Endothelial cell (in vitro differentiated cells): Measurements from ENCODE around the gene DAP. TPM values are rescaled to one million over a fixed set of nuclear protein-coding genes. Genes with fewer than 3 reads are reported as not detected.

Experiments
- DNase-seq: peaks from one replicate; pipeline ENCODE4 v3.0.0; 2021; ENCODE audit warnings: low spot score
- H3K27ac Mint-ChIP-seq: one replicate; pipeline ENCODE4 v1.8.0; 2021; ENCODE audit warnings: mixed read lengths, inconsistent platforms; ENCODE audit not compliant: unreplicated experiment
- H3K27me3 Mint-ChIP-seq: one replicate; pipeline ENCODE4 v1.8.0; 2021; ENCODE audit warnings: mild to moderate bottlenecking, moderate library complexity, mixed read lengths, inconsistent platforms; ENCODE audit not compliant: unreplicated experiment
- H3K36me3 Mint-ChIP-seq: one replicate; pipeline ENCODE4 v1.8.0; 2021; ENCODE audit warnings: mild to moderate bottlenecking, low read depth, mixed read lengths, inconsistent platforms; ENCODE audit not compliant: unreplicated experiment
- H3K4me1 Mint-ChIP-seq: one replicate; pipeline ENCODE4 v1.8.0; 2021; ENCODE audit warnings: mild to moderate bottlenecking, mixed read lengths, inconsistent platforms; ENCODE audit not compliant: unreplicated experiment
- H3K4me3 Mint-ChIP-seq: one replicate; pipeline ENCODE4 v1.8.0; 2021; ENCODE audit warnings: mild to moderate bottlenecking, mixed read lengths, inconsistent platforms; ENCODE audit not compliant: unreplicated experiment
- H3K9me3 Mint-ChIP-seq: one replicate; pipeline ENCODE4 v1.8.0; 2021; ENCODE audit warnings: mixed read lengths, inconsistent platforms; ENCODE audit not compliant: unreplicated experiment
- total RNA-seq: library from RNA; stranded (reverse); fragmentation: NEBNext Ultra II Directional; extraction: Animal tissue kit (Norgen Biotek cat#: 25700); gene quantifications from one replicate; pipeline ENCODE4 v1.2.1, GENCODE V29; 2021; ENCODE audit not compliant: unreplicated experiment
- TF ChIP-seq, protein P1 (sequence below): fragments of 200-600 bp; sonication (generic); IDR thresholded peaks from one replicate; pipeline ENCODE4 v1.5.0; 2021; ENCODE audit warnings: antibody characterized with exemption; ENCODE audit not compliant: unreplicated experiment

Gene DAP
- total RNA-seq, 1 donor from 2014 or later = 231 TPM

DNA sequence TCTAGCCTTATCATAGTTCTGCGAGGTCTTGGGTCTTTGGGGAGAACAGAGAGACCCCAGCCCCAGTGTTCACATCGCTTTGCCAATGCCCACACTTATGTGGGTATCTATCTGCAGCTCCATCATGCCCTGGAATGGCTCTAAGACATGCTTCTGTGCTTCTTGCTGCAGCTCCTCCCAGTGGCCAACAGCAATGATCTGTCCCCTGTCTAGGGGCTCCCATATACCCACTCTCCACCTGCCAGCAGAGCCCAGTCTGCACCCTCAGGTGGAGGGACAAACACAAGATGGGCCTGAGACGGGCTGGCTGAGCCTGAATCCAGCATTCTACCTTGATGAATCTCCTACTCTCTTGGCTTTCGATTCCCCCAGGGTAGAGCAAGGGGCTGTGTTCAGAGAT, 14.6 kb upstream of the DAP start:
- no peak overlapping the region for H3K4me3 Mint-ChIP-seq
- no peak for DNase-seq

DNA sequence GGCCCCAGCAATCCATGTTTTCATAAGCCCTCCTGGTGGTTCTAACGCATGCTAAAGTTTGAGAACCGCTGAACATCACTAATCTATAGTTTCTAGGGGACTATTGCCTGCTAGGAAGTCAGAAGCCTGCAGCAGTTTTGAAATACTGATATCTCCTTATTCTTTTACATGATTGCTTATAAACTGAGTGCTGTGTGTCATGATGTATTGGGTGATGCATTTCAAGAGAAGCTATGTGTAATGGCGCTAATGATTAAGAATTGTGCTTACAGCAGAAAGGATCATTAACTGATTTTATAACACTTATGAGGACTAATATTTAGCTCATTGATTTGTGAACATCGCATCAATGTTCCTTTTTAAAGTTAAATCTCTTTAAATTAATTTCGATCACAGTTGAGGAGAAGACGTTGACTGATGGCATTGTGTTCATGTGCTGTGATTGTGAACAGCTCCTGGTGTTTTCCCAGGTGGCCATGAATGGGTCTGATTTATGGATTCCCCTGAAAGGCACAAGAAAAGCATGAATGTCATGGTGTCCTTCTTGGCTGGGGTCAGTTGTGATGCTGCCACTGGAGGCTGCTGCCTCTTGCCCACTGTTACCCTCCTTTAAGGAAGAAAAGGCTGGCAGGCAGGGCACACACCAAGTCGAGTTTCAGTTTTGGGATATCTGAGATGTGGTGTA, 12.0 kb upstream of the DAP start:
- TF ChIP-seq, protein P1, sequence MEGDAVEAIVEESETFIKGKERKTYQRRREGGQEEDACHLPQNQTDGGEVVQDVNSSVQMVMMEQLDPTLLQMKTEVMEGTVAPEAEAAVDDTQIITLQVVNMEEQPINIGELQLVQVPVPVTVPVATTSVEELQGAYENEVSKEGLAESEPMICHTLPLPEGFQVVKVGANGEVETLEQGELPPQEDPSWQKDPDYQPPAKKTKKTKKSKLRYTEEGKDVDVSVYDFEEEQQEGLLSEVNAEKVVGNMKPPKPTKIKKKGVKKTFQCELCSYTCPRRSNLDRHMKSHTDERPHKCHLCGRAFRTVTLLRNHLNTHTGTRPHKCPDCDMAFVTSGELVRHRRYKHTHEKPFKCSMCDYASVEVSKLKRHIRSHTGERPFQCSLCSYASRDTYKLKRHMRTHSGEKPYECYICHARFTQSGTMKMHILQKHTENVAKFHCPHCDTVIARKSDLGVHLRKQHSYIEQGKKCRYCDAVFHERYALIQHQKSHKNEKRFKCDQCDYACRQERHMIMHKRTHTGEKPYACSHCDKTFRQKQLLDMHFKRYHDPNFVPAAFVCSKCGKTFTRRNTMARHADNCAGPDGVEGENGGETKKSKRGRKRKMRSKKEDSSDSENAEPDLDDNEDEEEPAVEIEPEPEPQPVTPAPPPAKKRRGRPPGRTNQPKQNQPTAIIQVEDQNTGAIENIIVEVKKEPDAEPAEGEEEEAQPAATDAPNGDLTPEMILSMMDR = no peak
- H3K4me3 Mint-ChIP-seq = no peak overlapping the region
- H3K9me3 Mint-ChIP-seq = no peaks in the 10 kb centered on the region
- H3K27ac Mint-ChIP-seq = no peak overlapping the region
- H3K27me3 Mint-ChIP-seq = peaks cover 1% of the 10 kb centered on the region
- no peaks in the 10 kb centered on the region for H3K4me1 Mint-ChIP-seq
- no peaks in the 10 kb centered on the region for H3K36me3 Mint-ChIP-seq
- DNase-seq = no peak

More for the DNA sequence above, 14.6 kb upstream of the DAP start:
- TF ChIP-seq, protein P1 = no peak
- H3K4me1 Mint-ChIP-seq = peaks cover 9% of the 10 kb centered on the region
- no peaks in the 10 kb centered on the region for H3K27me3 Mint-ChIP-seq
- H3K9me3 Mint-ChIP-seq = no peaks in the 10 kb centered on the region
- no peak overlapping the region for H3K27ac Mint-ChIP-seq
- no peaks in the 10 kb centered on the region for H3K36me3 Mint-ChIP-seq

DNA sequence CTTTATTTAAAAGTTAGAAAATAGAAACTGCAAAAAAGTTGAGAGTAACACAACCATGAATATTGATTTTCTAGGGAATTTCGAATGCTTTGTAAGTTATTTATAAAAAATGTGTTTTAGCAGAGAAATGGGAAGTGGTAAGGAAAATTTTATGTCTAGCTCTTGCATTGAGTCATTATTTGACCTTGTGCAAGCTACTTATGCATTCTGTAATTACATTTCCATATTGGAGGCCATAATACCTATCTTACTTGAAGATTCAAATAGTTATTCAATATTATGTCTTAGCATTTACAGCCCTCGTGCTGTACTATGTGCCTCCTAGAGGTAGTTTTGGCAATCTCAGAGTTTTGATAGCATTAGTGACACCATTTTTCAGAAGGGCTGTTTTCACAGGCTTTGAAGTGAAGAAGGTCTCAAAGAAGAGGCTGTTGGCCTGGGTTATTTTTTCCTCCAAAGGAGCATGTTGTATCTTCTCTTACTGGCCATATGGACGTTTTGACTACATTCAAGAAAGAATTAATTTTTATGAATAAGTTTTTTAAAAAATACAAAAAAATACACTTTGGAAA, 7.4 kb upstream of the DAP start:
- no peak for DNase-seq
- H3K4me1 Mint-ChIP-seq = peaks cover 7% of the 10 kb centered on the region
- H3K9me3 Mint-ChIP-seq = no peaks in the 10 kb centered on the region
- no peaks in the 10 kb centered on the region for H3K36me3 Mint-ChIP-seq
- H3K27me3 Mint-ChIP-seq = peaks cover 4% of the 10 kb centered on the region
- TF ChIP-seq, protein P1 = no peak
- no peak overlapping the region for H3K4me3 Mint-ChIP-seq
- no peak overlapping the region for H3K27ac Mint-ChIP-seq

DNA sequence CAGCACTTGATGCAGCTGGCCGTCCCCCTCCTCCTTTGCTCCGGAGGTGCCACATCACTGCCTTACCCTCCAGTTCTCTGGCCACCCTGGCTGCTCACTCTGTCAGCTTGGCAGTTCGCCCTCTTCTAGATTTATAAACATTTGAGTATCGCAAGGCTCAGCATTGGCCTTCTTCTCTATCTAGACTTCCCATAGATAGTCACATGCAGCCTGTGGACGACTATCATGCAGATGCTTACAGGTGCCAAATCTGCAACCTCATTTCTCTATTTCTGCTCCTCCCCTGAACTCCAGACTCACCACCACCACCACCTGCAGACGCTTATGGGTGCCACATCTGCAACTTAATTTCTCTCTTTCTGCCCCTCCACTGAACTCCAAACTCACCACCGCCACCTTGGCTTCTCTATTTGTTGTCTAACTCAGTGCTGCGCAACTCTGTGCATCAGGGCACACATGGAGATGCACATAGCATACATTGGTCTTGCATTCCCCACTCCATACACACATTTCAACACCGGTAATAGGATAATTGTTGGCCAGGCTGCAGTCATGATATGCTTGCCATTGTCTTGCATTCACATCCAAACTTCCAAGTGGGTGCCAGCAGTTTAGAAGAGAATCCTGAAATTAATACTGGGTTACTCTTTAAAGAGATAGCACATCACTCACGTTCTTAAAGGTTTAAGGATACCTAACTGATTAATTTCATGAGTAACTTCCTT, 1.9 kb upstream of the DAP start:
- H3K36me3 Mint-ChIP-seq = peaks cover 5% of the 10 kb centered on the region
- peaks cover 45% of the 10 kb centered on the region for H3K4me1 Mint-ChIP-seq
- peak overlapping the region; percentile 94 for H3K27ac Mint-ChIP-seq
- no peak for DNase-seq
- H3K9me3 Mint-ChIP-seq = no peaks in the 10 kb centered on the region
- TF ChIP-seq, protein P1 = no peak
- peak overlapping the region; percentile 91 for H3K4me3 Mint-ChIP-seq
- peaks cover 19% of the 10 kb centered on the region for H3K27me3 Mint-ChIP-seq
